ENCODE measurements around the gene RARB. TPM values are rescaled to one million over a fixed set of nuclear protein-coding genes. Genes with fewer than 3 reads are reported as not detected.
A peak's percentile ranks its signal among the peaks of the same experiment; 100 is the strongest.

Gene RARB
- 0.14 and 0.39 TPM in 2 replicates for total RNA-seq (2014; rRNA removed; shearing (Covaris generic))
- 0.30 and 0.42 TPM in 2 replicates for polyA plus RNA-seq (2016; fragmentation: Nextera tagmentation; extraction: Ambion mirVana)
- long read RNA-seq, result 0 reads

DNA sequence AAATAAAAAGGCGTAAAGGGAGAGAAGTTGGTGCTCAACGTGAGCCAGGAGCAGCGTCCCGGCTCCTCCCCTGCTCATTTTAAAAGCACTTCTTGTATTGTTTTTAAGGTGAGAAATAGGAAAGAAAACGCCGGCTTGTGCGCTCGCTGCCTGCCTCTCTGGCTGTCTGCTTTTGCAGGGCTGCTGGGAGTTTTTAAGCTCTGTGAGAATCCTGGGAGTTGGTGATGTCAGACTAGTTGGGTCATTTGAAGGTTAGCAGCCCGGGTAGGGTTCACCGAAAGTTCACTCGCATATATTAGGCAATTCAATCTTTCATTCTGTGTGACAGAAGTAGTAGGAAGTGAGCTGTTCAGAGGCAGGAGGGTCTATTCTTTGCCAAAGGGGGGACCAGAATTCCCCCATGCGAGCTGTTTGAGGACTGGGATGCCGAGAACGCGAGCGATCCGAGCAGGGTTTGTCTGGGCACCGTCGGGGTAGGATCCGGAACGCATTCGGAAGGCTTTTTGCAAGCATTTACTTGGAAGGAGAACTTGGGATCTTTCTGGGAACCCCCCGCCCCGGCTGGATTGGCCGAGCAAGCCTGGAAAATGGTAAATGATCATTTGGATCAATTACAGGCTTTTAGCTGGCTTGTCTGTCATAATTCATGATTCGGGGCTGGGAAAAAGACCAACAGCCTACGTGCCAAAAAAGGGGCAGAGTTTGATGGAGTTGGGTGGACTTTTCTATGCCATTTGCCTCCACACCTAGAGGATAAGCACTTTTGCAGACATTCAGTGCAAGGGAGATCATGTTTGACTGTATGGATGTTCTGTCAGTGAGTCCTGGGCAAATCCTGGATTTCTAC lies at the start of gene RARB:
Gene RARB (plus strand): TSS at position 322 of the 847 bp plus-strand sequence. CDS start 469 bp downstream, at position 791.
- TF ChIP-seq CREB1 (CRISPR knock-in tag; IDR thresholded peaks at IDR 0.05; ENCODE audit: low read depth), result peak; percentile 73
- TF ChIP-seq, protein P1, sequence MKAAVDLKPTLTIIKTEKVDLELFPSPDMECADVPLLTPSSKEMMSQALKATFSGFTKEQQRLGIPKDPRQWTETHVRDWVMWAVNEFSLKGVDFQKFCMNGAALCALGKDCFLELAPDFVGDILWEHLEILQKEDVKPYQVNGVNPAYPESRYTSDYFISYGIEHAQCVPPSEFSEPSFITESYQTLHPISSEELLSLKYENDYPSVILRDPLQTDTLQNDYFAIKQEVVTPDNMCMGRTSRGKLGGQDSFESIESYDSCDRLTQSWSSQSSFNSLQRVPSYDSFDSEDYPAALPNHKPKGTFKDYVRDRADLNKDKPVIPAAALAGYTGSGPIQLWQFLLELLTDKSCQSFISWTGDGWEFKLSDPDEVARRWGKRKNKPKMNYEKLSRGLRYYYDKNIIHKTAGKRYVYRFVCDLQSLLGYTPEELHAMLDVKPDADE (IDR thresholded peaks at IDR 0.05), result no peak
- TF ChIP-seq POLR2AphosphoS5 (IDR thresholded peaks at IDR 0.05; ENCODE audit: low read depth), result peak; percentile 55; the same call in 1 of the 2 replicates
- H3K36me3 ChIP-seq (ENCODE audit: insufficient read depth), result no peaks in the 10 kb centered on the region
- H3K27me3 ChIP-seq (ENCODE audit: insufficient read depth), result peaks cover 19% of the 10 kb centered on the region
- H3K4me2 ChIP-seq, result peak within 1 kb of the TSS; percentile 76
- Mint-ChIP-seq H3K4me1 (peaks cover 69% of the 10 kb centered on the region), H3K27ac (no peak within 1 kb of the TSS), H3K4me3 (peak within 1 kb of the TSS; percentile 76), H3K36me3 (ENCODE audit: low read depth) (no peaks in the 10 kb centered on the region), H3K9me3 (no peaks in the 10 kb centered on the region; the same call in 2 of the 3 replicates), H3K27me3 (ENCODE audit: insufficient read depth, low read depth, poor library complexity) (peaks cover 8% of the 10 kb centered on the region)
- no peak within 1 kb of the TSS for H3K27ac ChIP-seq (ENCODE audit: low read depth)
- H3K4me1 ChIP-seq (ENCODE audit: insufficient read depth), result peaks cover 57% of the 10 kb centered on the region
- H3K4me3 ChIP-seq, result peak within 1 kb of the TSS; percentile 56
- no peaks in the 10 kb centered on the region for H3K9me2 ChIP-seq (ENCODE audit: insufficient read depth)
- peak within 1 kb of the TSS; percentile 85 for H2AFZ ChIP-seq
- DNase-seq (ENCODE audit: low spot score) (peak; percentile 86), ATAC-seq (peak; percentile 69)
- H3F3A ChIP-seq (replicated peaks; ENCODE audit: low read depth), result no peaks in the 10 kb centered on the region; the same call in 1 of the 2 replicates
- H4K20me1 ChIP-seq (replicated peaks; ENCODE audit: insufficient read depth), result no peaks in the 10 kb centered on the region
- H3K79me2 ChIP-seq (replicated peaks; ENCODE audit: insufficient read depth), result no peaks in the 10 kb centered on the region

DNA sequence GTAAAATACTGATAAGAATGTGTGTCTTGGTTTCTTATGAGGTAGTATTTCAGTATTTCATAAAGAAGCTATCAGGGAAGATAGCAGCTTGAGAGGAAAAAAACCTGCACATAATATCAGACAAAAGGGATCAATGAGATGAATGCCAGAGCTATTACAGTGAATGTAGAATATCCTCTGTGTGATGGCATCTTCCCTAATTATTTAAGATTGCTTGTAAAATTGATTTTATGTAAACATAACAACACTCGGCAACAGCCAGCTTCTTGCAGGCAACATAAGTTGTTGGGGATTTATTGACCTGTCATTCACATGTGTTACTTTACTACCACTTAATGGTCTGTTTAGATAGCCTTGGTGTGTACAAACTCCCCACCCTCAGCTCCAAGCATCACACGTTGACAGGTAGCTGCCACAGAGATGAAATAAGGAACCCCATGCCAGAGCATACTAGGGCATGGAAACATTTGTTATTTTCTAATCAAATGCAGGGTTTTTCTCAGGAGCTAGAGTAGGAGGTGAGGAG lies 49.2 kb upstream of the RARB start:
- Histone ChIP-seq H3K4me2 (no peak overlapping the region), H3K4me1 (ENCODE audit: insufficient read depth) (no peaks in the 10 kb centered on the region), H3F3A (replicated peaks; ENCODE audit: low read depth) (no peaks in the 10 kb centered on the region), H3K36me3 (ENCODE audit: insufficient read depth) (no peaks in the 10 kb centered on the region), H3K79me2 (replicated peaks; ENCODE audit: insufficient read depth) (no peaks in the 10 kb centered on the region), H3K27me3 (ENCODE audit: insufficient read depth) (no peaks in the 10 kb centered on the region), H3K4me3 (no peak overlapping the region), H3K27ac (ENCODE audit: low read depth) (no peak overlapping the region), H2AFZ (no peak overlapping the region), H3K9me2 (ENCODE audit: insufficient read depth) (peaks cover 3% of the 10 kb centered on the region; the same call in 1 of the 2 replicates), H4K20me1 (replicated peaks; ENCODE audit: insufficient read depth) (no peaks in the 10 kb centered on the region)
- H3K27me3 Mint-ChIP-seq (ENCODE audit: insufficient read depth, low read depth, poor library complexity), result no peaks in the 10 kb centered on the region
- no peak for DNase-seq (ENCODE audit: low spot score)
- no peaks in the 10 kb centered on the region for H3K36me3 Mint-ChIP-seq (ENCODE audit: low read depth)
- ATAC-seq, result no peak
- H3K4me1 Mint-ChIP-seq, result peaks cover 2% of the 10 kb centered on the region; the same call in 2 of the 3 replicates
- H3K9me3 Mint-ChIP-seq, result no peaks in the 10 kb centered on the region
- TF ChIP-seq NANOG (IDR thresholded peaks at IDR 0.05; ENCODE audit: borderline replicate concordance) (no peak), EZH2 (IDR thresholded peaks at IDR 0.05; ENCODE audit: low read depth, unreplicated experiment) (no peak), JUNB (IDR thresholded peaks at IDR 0.05; ENCODE audit: unreplicated experiment) (no peak), REST (IDR thresholded peaks at IDR 0.05; ENCODE audit: unreplicated experiment) (no peak), EZH2phosphoT487 (IDR thresholded peaks at IDR 0.05; ENCODE audit: unreplicated experiment) (no peak), CREB1 (CRISPR knock-in tag; IDR thresholded peaks at IDR 0.05; ENCODE audit: low read depth) (no peak), STAT1 (IDR thresholded peaks at IDR 0.05; ENCODE audit: unreplicated experiment) (no peak), ZNF331 (CRISPR knock-in tag; IDR thresholded peaks at IDR 0.05; ENCODE audit: low read depth) (no peak)
- TF ChIP-seq, protein P1 (IDR thresholded peaks at IDR 0.05), result no peak
- no peak overlapping the region for H3K4me3 Mint-ChIP-seq
- no peak overlapping the region for H3K27ac Mint-ChIP-seq

Measured in GM23338 (cell line).